C4-2B (cell line): ENCODE results near the gene SEMA5B.
A peak's percentile ranks its signal among the peaks of the same experiment; 100 is the strongest.

Experiments
- H3K27ac ChIP-seq: fragments of 450-650 bp; 2 replicates; pipeline ENCODE4 v1.5.1; 2017
- ZFX ChIP-seq: fragments of 450-650 bp; IDR thresholded peaks from 2 replicates; pipeline ENCODE4 v1.6.1; 2017
- TF ChIP-seq, protein P1 (sequence below): fragments of 450-650 bp; conservative IDR thresholded peaks from 2 replicates; pipeline ENCODE4 v1.5.1; 2017; ENCODE audit warnings: mild to moderate bottlenecking

The SEMA5B gene, protein sequence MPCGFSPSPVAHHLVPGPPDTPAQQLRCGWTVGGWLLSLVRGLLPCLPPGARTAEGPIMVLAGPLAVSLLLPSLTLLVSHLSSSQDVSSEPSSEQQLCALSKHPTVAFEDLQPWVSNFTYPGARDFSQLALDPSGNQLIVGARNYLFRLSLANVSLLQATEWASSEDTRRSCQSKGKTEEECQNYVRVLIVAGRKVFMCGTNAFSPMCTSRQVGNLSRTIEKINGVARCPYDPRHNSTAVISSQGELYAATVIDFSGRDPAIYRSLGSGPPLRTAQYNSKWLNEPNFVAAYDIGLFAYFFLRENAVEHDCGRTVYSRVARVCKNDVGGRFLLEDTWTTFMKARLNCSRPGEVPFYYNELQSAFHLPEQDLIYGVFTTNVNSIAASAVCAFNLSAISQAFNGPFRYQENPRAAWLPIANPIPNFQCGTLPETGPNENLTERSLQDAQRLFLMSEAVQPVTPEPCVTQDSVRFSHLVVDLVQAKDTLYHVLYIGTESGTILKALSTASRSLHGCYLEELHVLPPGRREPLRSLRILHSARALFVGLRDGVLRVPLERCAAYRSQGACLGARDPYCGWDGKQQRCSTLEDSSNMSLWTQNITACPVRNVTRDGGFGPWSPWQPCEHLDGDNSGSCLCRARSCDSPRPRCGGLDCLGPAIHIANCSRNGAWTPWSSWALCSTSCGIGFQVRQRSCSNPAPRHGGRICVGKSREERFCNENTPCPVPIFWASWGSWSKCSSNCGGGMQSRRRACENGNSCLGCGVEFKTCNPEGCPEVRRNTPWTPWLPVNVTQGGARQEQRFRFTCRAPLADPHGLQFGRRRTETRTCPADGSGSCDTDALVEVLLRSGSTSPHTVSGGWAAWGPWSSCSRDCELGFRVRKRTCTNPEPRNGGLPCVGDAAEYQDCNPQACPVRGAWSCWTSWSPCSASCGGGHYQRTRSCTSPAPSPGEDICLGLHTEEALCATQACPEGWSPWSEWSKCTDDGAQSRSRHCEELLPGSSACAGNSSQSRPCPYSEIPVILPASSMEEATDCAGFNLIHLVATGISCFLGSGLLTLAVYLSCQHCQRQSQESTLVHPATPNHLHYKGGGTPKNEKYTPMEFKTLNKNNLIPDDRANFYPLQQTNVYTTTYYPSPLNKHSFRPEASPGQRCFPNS

DNA sequence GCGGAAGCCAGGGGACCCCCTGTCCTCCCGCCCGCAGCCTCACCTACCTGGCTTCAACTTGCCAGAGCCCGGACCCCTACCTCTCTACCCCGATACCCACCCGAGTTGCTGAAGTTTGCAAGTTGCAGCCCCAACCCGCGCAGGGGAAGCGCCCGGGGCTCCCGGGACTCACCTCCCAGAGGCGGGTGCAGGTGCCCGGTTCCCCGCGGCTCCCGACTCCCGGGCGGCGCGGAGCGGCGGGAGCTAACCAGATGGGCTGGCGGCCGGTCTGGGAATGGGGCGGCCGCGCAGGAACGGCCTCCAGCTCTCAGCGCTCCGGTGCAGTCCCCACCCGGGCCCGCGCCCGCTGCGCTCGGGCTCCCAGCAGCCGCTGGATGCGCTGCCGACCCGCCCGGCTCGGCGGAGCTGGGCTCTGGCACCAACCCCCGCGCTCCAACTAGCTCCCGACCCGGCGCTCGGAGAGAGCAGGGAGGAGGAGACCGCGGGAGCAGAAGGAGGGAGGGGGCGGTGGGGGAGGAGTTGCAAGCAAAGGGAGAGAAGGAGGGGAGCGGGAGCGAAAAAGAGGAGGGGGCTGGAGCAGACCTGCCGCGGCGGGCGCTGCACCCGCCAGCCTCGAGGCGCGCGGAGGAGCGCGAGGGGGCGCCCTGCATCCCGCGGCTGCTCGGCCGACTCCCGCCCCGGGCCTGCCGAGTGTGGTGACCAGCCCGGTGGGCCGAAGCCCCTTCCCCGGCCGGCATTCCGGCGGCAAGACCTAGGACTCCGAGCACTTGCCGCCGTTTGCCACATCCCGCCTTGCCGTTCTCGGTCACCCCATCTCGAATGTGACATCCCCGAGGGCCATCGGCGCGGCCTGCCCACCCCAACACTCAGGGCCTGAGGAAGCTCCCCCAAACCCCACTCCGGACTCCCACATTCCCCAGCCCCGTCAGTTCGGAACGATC is at the start of gene SEMA5B:
Gene SEMA5B (minus strand): TSS at position 472 of the 941 bp plus-strand sequence. CDS start 66,500 bp downstream, outside the sequence.
- TF ChIP-seq ZFX = no peak
- TF ChIP-seq, protein P1, sequence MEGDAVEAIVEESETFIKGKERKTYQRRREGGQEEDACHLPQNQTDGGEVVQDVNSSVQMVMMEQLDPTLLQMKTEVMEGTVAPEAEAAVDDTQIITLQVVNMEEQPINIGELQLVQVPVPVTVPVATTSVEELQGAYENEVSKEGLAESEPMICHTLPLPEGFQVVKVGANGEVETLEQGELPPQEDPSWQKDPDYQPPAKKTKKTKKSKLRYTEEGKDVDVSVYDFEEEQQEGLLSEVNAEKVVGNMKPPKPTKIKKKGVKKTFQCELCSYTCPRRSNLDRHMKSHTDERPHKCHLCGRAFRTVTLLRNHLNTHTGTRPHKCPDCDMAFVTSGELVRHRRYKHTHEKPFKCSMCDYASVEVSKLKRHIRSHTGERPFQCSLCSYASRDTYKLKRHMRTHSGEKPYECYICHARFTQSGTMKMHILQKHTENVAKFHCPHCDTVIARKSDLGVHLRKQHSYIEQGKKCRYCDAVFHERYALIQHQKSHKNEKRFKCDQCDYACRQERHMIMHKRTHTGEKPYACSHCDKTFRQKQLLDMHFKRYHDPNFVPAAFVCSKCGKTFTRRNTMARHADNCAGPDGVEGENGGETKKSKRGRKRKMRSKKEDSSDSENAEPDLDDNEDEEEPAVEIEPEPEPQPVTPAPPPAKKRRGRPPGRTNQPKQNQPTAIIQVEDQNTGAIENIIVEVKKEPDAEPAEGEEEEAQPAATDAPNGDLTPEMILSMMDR = peak; percentile 54; the same call in 1 of the 2 replicates
- no peak within 1 kb of the TSS for H3K27ac ChIP-seq

DNA sequence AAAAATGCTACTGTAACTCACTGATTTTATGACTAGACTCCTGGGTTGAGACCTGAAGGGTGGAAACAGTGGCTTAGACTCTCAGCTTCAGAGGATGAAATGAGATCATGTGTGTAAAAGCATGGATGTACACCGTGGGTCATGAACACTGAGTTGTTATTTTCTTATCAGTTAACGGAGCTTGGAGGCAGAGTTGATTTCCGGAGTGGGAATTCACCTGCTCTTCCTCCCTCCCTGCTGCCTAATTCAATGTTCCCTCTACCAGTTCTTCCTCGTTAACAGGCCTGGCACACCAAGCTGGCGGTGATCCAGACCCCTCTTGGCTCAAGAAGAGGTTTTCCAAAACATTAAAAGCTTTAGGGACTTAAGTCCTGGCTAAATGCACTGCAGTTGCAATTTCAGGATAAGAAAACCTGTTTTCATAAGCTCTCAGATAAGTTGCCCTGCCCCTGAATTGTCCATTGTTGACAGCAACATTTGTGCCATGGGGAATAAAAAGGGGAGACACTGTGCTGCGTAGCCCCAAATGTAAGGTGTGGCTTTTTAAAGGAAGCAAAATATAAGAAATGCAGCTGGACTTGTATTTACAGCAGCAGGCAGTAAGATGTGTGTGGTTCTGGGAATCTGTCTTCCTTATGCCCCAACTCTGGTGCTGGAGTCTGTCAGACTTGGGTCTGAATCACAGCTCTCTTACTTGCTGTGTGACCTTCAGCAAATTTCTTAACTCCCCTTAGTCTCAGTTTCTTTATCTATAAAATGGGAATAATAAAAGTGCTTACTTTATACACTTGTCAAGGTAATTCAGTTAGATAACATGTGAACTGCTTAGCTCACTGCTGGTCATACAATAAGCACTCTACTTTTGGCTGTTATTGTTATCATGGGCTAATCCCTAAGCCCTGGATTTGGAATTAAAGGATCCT is 49.2 kb upstream of the SEMA5B start:
- no peak overlapping the region for H3K27ac ChIP-seq
- no peak for TF ChIP-seq ZFX
- TF ChIP-seq, protein P1 = no peak

DNA sequence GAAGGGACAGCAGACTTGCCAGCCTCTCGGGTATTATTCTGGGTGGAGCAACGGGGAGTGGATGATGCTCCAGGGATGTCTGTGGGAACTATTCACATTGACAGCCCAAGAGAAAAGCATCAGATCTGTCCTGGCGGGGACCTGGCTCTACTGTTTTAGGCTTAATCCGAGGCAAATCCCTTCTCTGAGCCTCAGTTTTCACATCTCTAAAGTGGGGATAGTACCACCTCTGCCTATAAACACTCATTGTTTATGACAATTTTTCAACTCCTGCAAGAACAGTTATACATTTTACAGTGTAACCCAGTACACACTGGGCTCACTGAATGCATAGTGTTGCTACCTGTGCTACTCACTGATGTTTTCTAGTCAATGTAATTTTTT is 48.5 kb upstream of the SEMA5B start:
- TF ChIP-seq, protein P1 = no peak
- no peak for TF ChIP-seq ZFX
- 0 out of 2 replicates have a peak overlapping the region, but pooled peaks have one; percentile 17 for H3K27ac ChIP-seq

DNA sequence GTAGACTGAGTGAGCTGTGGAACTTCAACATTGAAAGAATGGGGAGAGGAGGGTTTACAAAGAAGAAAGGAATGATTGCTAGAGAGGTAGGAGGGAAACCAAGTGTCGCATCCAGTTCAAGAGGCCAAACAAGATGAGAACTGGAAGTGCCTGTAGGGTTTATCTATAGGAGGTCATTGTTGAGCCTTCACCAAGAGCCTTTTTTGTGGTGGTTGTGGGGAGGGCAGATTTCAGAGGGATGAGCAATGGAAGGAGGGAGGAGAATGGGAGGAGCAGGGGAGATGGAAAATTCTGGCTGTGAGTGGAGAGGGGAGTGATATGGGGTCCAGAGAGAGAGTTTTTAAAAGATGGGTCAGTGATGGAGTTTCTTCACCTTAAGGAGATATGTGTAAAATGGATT is 47.8 kb upstream of the SEMA5B start:
- no peak for TF ChIP-seq ZFX
- TF ChIP-seq, protein P1 = no peak
- H3K27ac ChIP-seq = no peak overlapping the region

DNA sequence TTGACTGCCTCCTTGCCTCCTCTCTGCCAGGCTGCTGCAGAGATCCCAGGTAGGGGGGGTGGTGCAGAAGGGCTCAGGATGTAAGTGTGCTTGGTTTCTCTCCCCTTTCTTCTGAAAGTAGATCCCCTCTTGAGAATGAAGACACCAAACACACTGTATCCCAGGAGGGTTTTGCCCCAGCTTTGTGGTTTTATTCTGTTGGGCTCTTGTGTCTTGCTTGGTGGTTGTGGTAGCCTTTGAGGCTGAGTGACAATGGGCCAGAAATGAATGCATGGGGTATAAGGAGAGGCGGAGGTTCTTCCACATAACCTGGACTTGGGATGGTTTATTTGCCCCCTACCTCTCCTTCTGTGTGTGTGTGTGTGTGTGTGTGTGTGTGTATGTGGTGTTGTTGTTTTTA is 45.0 kb upstream of the SEMA5B start:
- H3K27ac ChIP-seq = peak overlapping the region; percentile 7; the same call in 1 of the 2 replicates
- TF ChIP-seq ZFX = no peak
- TF ChIP-seq, protein P1 = no peak

DNA sequence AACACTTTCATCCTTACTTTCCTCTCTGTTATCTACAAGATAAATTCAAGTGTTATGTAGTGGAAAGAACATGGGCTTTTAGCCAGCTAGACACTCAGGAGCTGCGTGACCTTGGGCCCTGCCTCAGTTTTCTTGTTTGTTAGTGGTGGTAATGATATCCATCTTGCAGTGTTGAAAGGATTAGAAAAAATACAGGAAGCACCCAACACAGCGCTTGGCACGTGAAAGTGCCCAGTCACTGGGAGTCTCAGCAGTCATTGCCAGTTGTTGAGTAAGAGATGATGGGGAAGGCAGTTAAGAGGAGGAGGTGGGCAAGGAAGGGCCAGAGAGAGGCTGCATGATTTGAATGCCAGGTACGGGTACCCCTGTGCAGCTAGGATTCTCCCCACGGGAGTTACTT is 44.6 kb upstream of the SEMA5B start:
- TF ChIP-seq ZFX = no peak
- TF ChIP-seq, protein P1 = no peak
- H3K27ac ChIP-seq = peak overlapping the region; percentile 7; the same call in 1 of the 2 replicates
